ENCODE measurements around the gene MOV10. TPM values are rescaled to one million over a fixed set of nuclear protein-coding genes. Genes with fewer than 3 reads are reported as not detected.

Gene MOV10
- total and polyA plus RNA-seq, 9 of the 15 experiments (the other 6 are each of a cell fraction or from before 2014, with no cell fraction given), result 16.7 to 105 (median 49.5) TPM

GRCh38 chr1:112687361-112687760 is 12.9 kb downstream of the MOV10 start (continued):
- TF ChIP-seq ZNF512 (tag; IDR thresholded peaks at IDR 0.05), result no peak

- H3K9ac ChIP-seq (ENCODE audit: insufficient read depth in 1 of 2, low read depth in 2 of 2, low read length in 2 of 2), result peak overlapping the region in 1 of 2 experiments; percentile 73; a peak in 2 of 4 replicates
- H4K20me1 ChIP-seq (replicated peaks; ENCODE audit: control insufficient read depth, insufficient read depth, low read length), result peaks cover 6% of the 10 kb centered on the region
- no peaks in the 10 kb centered on the region for H3K9me3 ChIP-seq (replicated peaks; ENCODE audit: control insufficient read depth, insufficient read depth, low read depth, low read length)
- H3K9me1 ChIP-seq (ENCODE audit: control insufficient read depth, insufficient read depth, low read length), result peaks cover 9% of the 10 kb centered on the region
- no peak for TF ChIP-seq ZC3H4 (CRISPR knock-in tag; IDR thresholded peaks at IDR 0.05; ENCODE audit: borderline replicate concordance)
- in situ Hi-C loops (cut with MboI), result no loop called here
- CTCF ChIA-PET (ENCODE audit: low intra/inter-chr PET ratio), result no interaction called here
- intact Hi-C loops (cut with micrococcal nuclease), result no loop called here
- WGBS (ENCODE audit: insufficient coverage, low coverage, missing lambda C conversion rate), result 80% methylated on average over 13 of the region's 13 CpGs
- peaks cover 5% of the 10 kb centered on the region; the same call in 1 of the 3 replicates for H3K79me2 ChIP-seq (ENCODE audit: control insufficient read depth, insufficient read depth, low read length)
- DNase-seq (ENCODE audit: extremely low read depth in 1 of 4, low spot score in 3 of 4) (no peak), ATAC-seq (peak; percentile 14; the same call in 1 of the 3 replicates), FAIRE-seq (no peak)
- no peak overlapping the region for H3K27ac ChIP-seq (ENCODE audit: extremely low read depth, low read depth, low read length)
- no peak overlapping the region for H3K4me2 ChIP-seq (ENCODE audit: insufficient read depth, low read length)
- H2AFZ ChIP-seq (ENCODE audit: low read depth, low read length), result no peak overlapping the region
- BruUV-seq (replicated peaks), result no TSS peak
- no peaks in the 10 kb centered on the region for H3K27me3 ChIP-seq (ENCODE audit: control insufficient read depth in 2 of 2, insufficient read depth in 2 of 2, low read length in 2 of 2)
- H3K4me1 ChIP-seq (replicated peaks in 1 of 2; ENCODE audit: control insufficient read depth in 2 of 2, insufficient read depth in 2 of 2, low read length in 2 of 2), result peaks cover 18% of the 10 kb centered on the region in 2 experiments; a peak in 4 of 5 replicates
- no peak overlapping the region for H3K4me3 ChIP-seq
- peaks cover 53% of the 10 kb centered on the region for H3K36me3 ChIP-seq (ENCODE audit: control insufficient read depth, insufficient read depth, low read length)
- POLR2A ChIA-PET, result interaction anchor here (2.0 to 3.2 kb wide), 3 partner anchors 10 to 13 kb away, joined by 9 to 30 read pairs (median 18); partner anchors contain the start of gene MOV10
These were observed 13.5 kb downstream of the MOV10 start for GRCh38 chr1:112687785-112688496.
